Mucosa of descending colon (tissue), 3 donors: ENCODE results near the gene ABCC6. TPM values are rescaled to one million over a fixed set of nuclear protein-coding genes. Genes with fewer than 3 reads are reported as not detected.

Experiments used
- ATAC-seq: fragments of 200-7000 bp; cut with Tn5 transposase; one replicate; pipeline ENCODE4 v1.9.1; 2020; ENCODE audit warnings: mild to moderate bottlenecking, moderate library complexity
- DNase-seq, 3 donors: peaks; one replicate each; pipeline ENCODE4 v3.0.0-alpha.2; 2020
- H3K36me3 ChIP-seq: fragments of 200-600 bp; one replicate; pipeline ENCODE4 v1.8.0; 2021; ENCODE audit warnings: low read depth, mild to moderate bottlenecking
- H3K4me1 ChIP-seq: fragments of 200-600 bp; one replicate; pipeline ENCODE4 v1.8.0; 2021; ENCODE audit warnings: low read depth, mild to moderate bottlenecking
- H3K4me3 ChIP-seq: fragments of 200-600 bp; one replicate; pipeline ENCODE4 v1.8.0; 2021; ENCODE audit warnings: mild to moderate bottlenecking
- H3K9me3 ChIP-seq: fragments of 200-600 bp; one replicate; pipeline ENCODE4 v1.8.0; 2021; ENCODE audit warnings: mild to moderate bottlenecking
- CTCF ChIP-seq: fragments of 200-600 bp; IDR thresholded peaks from one replicate; pipeline ENCODE4 v1.8.0; 2022; ENCODE audit warnings: antibody characterized with exemption, mild to moderate bottlenecking
- intact Hi-C, 2 donors: fragments of 100-400 bp; cut with DNase I in 1 of 2; cut with micrococcal nuclease in 1 of 2; formaldehyde crosslinking; loops; one replicate each; pipeline versions ENCODE4 v1.11.0 to v1.11.1; 2022; cut with DNase I, micrococcal nuclease
- total RNA-seq, 3 donors: library from RNA; stranded (reverse); fragmentation: NEBNext Ultra II Directional in 2 of 3; extraction: Animal tissue kit (Norgen Biotek cat#: 25700) in 2 of 3; gene quantifications; one replicate each; pipeline versions ENCODE4 v1.2.1 to v1.2.4, GENCODE V29; 2021 to 2023
- donor health status: DM: no; HTN: no; CAD: no; lungs with moderate emphysema.
- donor health status: DM: no; HTN: no; CAD: no.
- donor health status: DM: no; HTN: yes; CAD: no.

Gene ABCC6
- total RNA-seq, 3 donors from 2014 or later, result 12.2 to 34.3 (median 26.4) TPM

GRCh38 chr16:16159662-16160061 is 63.6 kb downstream of the ABCC6 start:
- no peaks in the 10 kb centered on the region for H3K4me1 ChIP-seq
- no peak for TF ChIP-seq CTCF
- H3K36me3 ChIP-seq, result no peaks in the 10 kb centered on the region
- no peaks in the 10 kb centered on the region for H3K9me3 ChIP-seq
- H3K4me3 ChIP-seq, result no peak overlapping the region
- DNase-seq, result no peak
- intact Hi-C loops, result no loop called here
- no peak for ATAC-seq

DNA sequence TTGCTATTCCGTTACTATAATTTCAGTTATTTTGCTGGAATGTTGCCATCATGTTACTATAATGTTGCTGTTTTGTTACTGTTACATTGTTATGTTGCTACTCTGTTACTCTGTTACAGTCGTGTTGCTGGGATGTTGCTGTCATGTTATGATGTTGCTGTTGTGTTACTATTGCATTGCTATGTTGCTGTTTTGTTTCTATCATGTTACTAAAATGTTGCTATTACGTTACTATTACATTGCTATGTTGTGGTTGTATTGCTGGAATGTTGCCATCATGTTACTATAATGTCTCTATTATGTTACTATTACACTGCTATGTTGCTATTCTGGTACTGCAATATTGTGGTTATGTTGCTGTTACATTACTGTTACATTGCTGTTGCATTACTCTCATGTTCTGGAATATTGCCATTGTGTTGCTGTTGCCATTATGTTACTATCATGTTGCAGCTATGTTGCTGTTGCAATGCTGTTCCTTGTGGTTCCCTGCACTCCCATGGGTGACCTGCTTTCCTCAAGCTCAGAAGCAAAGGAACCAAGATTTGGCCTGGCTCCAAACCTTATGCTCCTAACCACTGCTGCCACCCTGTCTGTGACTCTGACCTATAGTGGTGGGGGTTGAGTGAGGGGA is 64.4 kb downstream of the ABCC6 start:
- TF ChIP-seq CTCF, result no peak
- ATAC-seq (no peak), DNase-seq (no peak)
- no peaks in the 10 kb centered on the region for H3K4me1 ChIP-seq
- no peaks in the 10 kb centered on the region for H3K36me3 ChIP-seq
- intact Hi-C loops, result no loop called here
- no peaks in the 10 kb centered on the region for H3K9me3 ChIP-seq
- no peak overlapping the region for H3K4me3 ChIP-seq

- Histone ChIP-seq H3K4me3 (no peak overlapping the region), H3K4me1 (no peaks in the 10 kb centered on the region), H3K36me3 (no peaks in the 10 kb centered on the region), H3K9me3 (no peaks in the 10 kb centered on the region)
- no peak for TF ChIP-seq CTCF
- no peak for DNase-seq
- no peak for ATAC-seq
- intact Hi-C loops, result no loop called here
These were observed 65.1 kb downstream of the ABCC6 start for GRCh38 chr16:16158082-16158658.

DNA sequence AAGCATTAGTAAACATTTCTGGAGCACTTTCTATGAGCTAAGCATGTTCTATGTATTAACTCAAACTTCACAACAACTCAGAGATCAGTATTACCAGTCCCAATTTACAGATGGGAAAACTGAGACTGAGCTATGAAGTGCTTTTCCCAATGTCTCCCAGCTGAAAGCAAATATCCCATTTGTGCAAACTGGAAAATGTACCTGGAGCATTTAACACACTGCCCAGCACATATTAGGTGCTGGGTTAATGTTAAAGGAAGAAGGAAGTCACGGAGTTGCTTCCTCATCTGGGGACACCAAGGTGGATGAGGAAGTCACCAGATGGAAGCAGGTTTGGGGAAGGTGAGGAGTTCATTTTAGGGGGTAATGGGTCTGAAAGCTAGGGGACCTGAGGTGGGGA is 66.1 kb downstream of the ABCC6 start:
- Histone ChIP-seq H3K4me3 (no peak overlapping the region), H3K36me3 (no peaks in the 10 kb centered on the region), H3K9me3 (no peaks in the 10 kb centered on the region), H3K4me1 (no peaks in the 10 kb centered on the region)
- ATAC-seq (no peak), DNase-seq (no peak)
- intact Hi-C loops, result no loop called here
- TF ChIP-seq CTCF, result no peak

DNA sequence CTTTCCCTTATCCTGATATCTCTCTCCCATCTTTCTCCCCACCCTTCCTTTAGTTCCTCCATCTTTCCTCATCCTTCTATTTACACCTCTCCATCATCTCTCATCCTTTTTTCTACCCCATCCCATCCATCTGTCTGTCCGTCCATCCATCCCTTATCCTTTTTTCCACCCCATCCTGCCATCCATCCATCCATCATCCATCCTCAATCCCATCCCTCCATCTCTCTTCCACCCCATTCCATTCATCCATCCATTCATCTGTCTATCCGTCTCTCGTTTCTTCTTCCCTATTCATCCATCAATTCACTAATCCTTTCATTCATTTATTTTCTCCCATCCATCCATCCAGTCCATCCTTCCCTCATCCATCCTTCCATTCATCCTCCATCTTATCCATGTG is 68.1 kb downstream of the ABCC6 start:
- no peak for ATAC-seq
- intact Hi-C loops, result no loop called here
- Histone ChIP-seq H3K4me3 (no peak overlapping the region), H3K36me3 (no peaks in the 10 kb centered on the region), H3K4me1 (peaks cover 2% of the 10 kb centered on the region), H3K9me3 (no peaks in the 10 kb centered on the region)
- DNase-seq, result no peak
- TF ChIP-seq CTCF, result no peak
